ENCODE measurements around the gene FLCN. TPM values are rescaled to one million over a fixed set of nuclear protein-coding genes. Genes with fewer than 3 reads are reported as not detected.

FLCN gene
- total and polyA plus RNA-seq, 2 donors (not counting 3 experiments of a cell fraction or from before 2014, with no cell fraction given) = 38.8 to 68.9 TPM

DNA sequence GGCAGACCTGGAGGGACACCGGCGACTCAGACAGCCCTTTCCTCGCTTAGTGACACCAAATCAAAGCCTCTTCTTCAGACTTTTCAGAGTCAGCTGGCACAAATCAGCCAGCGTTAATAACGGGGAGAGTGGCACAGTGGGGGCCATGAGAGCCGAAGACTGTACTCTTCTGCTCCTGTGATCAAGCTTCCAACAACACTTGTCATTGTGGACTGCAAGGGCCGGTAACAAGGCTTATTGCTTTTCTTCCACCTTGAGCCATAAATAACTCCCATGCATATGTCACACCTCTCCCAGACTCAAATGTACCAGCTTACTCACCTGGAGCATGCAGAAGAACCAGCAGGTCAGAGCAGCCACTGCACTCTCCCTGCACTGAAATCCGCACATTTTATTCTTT is 12.8 kb downstream of the FLCN start:
- H4K20me1 ChIP-seq (replicated peaks; ENCODE audit: control insufficient read depth, extremely low read depth, insufficient read depth, low read length) = no peaks in the 10 kb centered on the region
- intact Hi-C loops (cut with micrococcal nuclease) (no loop called here), dilution Hi-C loops (cut with MboI; ENCODE audit: extremely low pct_ligation_motif_present, low sequenced_read_pairs) (no loop called here)
- no peaks in the 10 kb centered on the region for H3K27me3 ChIP-seq (ENCODE audit: control insufficient read depth in 2 of 2, insufficient read depth in 2 of 2, low read length in 2 of 2)
- FAIRE-seq (no peak), DNase-seq (ENCODE audit: low read depth, low spot score) (no peak)
- no TSS peak for BruUV-seq (replicated peaks)
- POLR2A ChIA-PET = no interaction called here
- CTCF ChIA-PET = no interaction called here
- H3K9me3 ChIP-seq (replicated peaks; ENCODE audit: control insufficient read depth, insufficient read depth, low read length) = no peaks in the 10 kb centered on the region
- H3K27ac ChIP-seq (ENCODE audit: insufficient read depth, low read depth, low read length) = no peak overlapping the region
- TF ChIP-seq FOS (IDR thresholded peaks at IDR 0.05; ENCODE audit: borderline replicate concordance, insufficient read depth, low read length) (no peak), POLR2AphosphoS5 (IDR thresholded peaks at IDR 0.05; ENCODE audit: insufficient read depth, low read depth, low read length) (no peak), MAX (IDR thresholded peaks at IDR 0.05; ENCODE audit: insufficient read depth, insufficient read length) (no peak), MYC (IDR thresholded peaks at IDR 0.05; ENCODE audit: low read depth, low read length) (no peak), JUN (IDR thresholded peaks at IDR 0.05; ENCODE audit: borderline replicate concordance, insufficient read depth, insufficient read length, low read depth) (no peak), EZH2 (IDR thresholded peaks at IDR 0.05; ENCODE audit: borderline replicate concordance, low read depth, low read length, severe bottlenecking) (no peak), GATA2 (IDR thresholded peaks at IDR 0.05; ENCODE audit: insufficient read depth, insufficient read length, low read depth, low read length) (no peak), POLR2A (IDR thresholded peaks at IDR 0.05; ENCODE audit: low read depth, low read length) (no peak)
- TF ChIP-seq, protein P1, sequence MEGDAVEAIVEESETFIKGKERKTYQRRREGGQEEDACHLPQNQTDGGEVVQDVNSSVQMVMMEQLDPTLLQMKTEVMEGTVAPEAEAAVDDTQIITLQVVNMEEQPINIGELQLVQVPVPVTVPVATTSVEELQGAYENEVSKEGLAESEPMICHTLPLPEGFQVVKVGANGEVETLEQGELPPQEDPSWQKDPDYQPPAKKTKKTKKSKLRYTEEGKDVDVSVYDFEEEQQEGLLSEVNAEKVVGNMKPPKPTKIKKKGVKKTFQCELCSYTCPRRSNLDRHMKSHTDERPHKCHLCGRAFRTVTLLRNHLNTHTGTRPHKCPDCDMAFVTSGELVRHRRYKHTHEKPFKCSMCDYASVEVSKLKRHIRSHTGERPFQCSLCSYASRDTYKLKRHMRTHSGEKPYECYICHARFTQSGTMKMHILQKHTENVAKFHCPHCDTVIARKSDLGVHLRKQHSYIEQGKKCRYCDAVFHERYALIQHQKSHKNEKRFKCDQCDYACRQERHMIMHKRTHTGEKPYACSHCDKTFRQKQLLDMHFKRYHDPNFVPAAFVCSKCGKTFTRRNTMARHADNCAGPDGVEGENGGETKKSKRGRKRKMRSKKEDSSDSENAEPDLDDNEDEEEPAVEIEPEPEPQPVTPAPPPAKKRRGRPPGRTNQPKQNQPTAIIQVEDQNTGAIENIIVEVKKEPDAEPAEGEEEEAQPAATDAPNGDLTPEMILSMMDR (IDR thresholded peaks at IDR 0.05; ENCODE audit: extremely low read depth in 1 of 2, insufficient read depth in 1 of 2, low read depth in 1 of 2, low read length in 2 of 2) = no peak
- no peaks in the 10 kb centered on the region for H3K4me1 ChIP-seq (ENCODE audit: control insufficient read depth, extremely low read depth, insufficient read depth, low read length)
- H3K36me3 ChIP-seq (ENCODE audit: control insufficient read depth in 2 of 2, extremely low read depth in 1 of 2, insufficient read depth in 2 of 2, low read length in 2 of 2) = peaks cover 10 to 76% of the 10 kb centered on the region in 2 experiments
- H3K9ac ChIP-seq (replicated peaks; ENCODE audit: extremely low read depth, insufficient read depth, low read length) = no peak overlapping the region
- no peaks in the 10 kb centered on the region for H3K79me2 ChIP-seq (ENCODE audit: control insufficient read depth, insufficient read depth, low read length)
- no peaks in the 10 kb centered on the region for H3K9me1 ChIP-seq (replicated peaks; ENCODE audit: control insufficient read depth, extremely low read depth, insufficient read depth, low read length)
- no peak overlapping the region for H3K4me3 ChIP-seq (replicated peaks in 1 of 3; ENCODE audit: insufficient read depth in 1 of 3, low read depth in 1 of 3, low read length in 3 of 3)
- no peak overlapping the region for H3K4me2 ChIP-seq (ENCODE audit: insufficient read depth, low read length)
- H2AFZ ChIP-seq (ENCODE audit: low read depth, low read length) = no peak overlapping the region
